ENCODE results near the gene YWHAB.

YWHAB gene

GRCh38 chr20:44917399-44917798, 31.9 kb downstream of the YWHAB start:
- no peak for DNase-seq

- no peak for DNase-seq
Observed at GRCh38 chr20:44918342-44918741, 32.8 kb downstream of the YWHAB start.

- no peak for DNase-seq
Observed at GRCh38 chr20:44918761-44919160, 33.3 kb downstream of the YWHAB start.

- no peak for DNase-seq
Observed at GRCh38 chr20:44921447-44921846, 35.9 kb downstream of the YWHAB start.

GRCh38 chr20:44924541-44924940, 39.0 kb downstream of the YWHAB start:
- no peak for DNase-seq

- DNase-seq: no peak
Observed at GRCh38 chr20:44928595-44928994, 43.1 kb downstream of the YWHAB start.

- no peak for DNase-seq
Observed at GRCh38 chr20:44930517-44931168, 45.1 kb downstream of the YWHAB start.

- DNase-seq: no peak
Observed at GRCh38 chr20:44931911-44932310, 46.4 kb downstream of the YWHAB start.

- DNase-seq: no peak
Observed at GRCh38 chr20:44932916-44933315, 47.4 kb downstream of the YWHAB start.

GRCh38 chr20:44936510-44936909, 51.0 kb downstream of the YWHAB start:
- DNase-seq: no peak

- DNase-seq: no peak
Observed at GRCh38 chr20:44938637-44939036, 53.1 kb downstream of the YWHAB start.

GRCh38 chr20:44941120-44941691, 55.7 kb downstream of the YWHAB start:
- DNase-seq: no peak

- no peak for DNase-seq
Observed at GRCh38 chr20:44942264-44942973, 56.9 kb downstream of the YWHAB start.

- DNase-seq: no peak
Observed at GRCh38 chr20:44943828-44944227, 58.3 kb downstream of the YWHAB start.

- no peak for DNase-seq
Observed at GRCh38 chr20:44945261-44945660, 59.8 kb downstream of the YWHAB start.

- no peak for DNase-seq
Observed at GRCh38 chr20:44946271-44946852, 60.9 kb downstream of the YWHAB start.

- no peak for DNase-seq
Observed at GRCh38 chr20:44948107-44948506, 62.6 kb downstream of the YWHAB start.

- DNase-seq: no peak
Observed at GRCh38 chr20:44948513-44948912, 63.0 kb downstream of the YWHAB start.

GRCh38 chr20:44950368-44950767, 64.9 kb downstream of the YWHAB start:
- no peak for DNase-seq

- DNase-seq: no peak
Observed at GRCh38 chr20:44952731-44953130, 67.2 kb downstream of the YWHAB start.

- no peak for DNase-seq
Observed at GRCh38 chr20:44954211-44954610, 68.7 kb downstream of the YWHAB start.

- no peak for DNase-seq
Observed at GRCh38 chr20:44955270-44955669, 69.8 kb downstream of the YWHAB start.

- DNase-seq: no peak
Observed at GRCh38 chr20:44956410-44956809, 70.9 kb downstream of the YWHAB start.

All from activated CD4-positive, CD25-positive, alpha-beta regulatory T cell (primary cell).